ENCODE data around the gene PCDHGB1. TPM values are rescaled to one million over a fixed set of nuclear protein-coding genes. Genes with fewer than 3 reads are reported as not detected.
A peak's percentile ranks its signal among the peaks of the same experiment; 100 is the strongest.
"Not testable (repeated sequence)": the region's sequence is repeated elsewhere in the genome, so short reads cannot be mapped to it uniquely, and the experiment has no call there.

The PCDHGB1 gene
- total RNA-seq, 1 donor from 2014 or later, result 8.7 TPM

DNA sequence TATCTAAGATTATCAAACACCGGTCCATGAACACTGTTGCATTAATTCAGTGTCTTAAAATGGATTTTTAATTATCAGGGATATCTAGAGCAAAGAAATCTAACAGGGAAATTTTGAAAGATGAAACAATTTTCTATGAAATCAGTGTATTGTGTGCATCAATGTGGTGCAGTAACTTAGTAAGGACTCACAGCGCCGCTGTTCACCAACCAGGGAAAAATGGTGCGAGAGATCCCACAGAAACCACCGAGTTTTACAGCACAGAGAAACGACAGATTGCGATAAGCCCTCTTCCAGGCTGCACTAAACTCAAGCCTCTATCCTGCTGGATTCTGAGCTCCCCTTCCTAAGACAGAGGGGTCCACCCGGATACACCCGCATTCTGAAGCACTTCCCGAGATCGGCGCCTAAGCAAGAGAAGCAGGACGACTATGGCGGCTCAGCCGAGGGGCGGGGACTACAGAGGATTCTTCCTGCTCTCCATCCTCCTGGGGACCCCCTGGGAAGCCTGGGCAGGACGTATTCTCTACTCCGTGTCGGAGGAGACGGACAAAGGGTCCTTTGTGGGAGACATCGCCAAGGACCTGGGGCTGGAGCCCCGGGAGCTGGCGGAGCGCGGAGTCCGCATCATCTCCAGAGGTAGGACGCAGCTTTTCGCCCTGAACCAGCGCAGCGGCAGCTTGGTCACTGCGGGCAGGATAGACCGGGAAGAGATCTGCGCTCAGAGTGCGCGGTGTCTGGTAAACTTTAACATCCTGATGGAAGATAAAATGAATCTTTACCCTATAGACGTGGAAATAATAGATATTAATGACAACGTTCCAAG is 32.8 kb downstream of the PCDHGB1 start, which contains the start of gene PCDHGA7:
Gene PCDHGA7, plus strand, starts transcription at position 274 of the 826 bp plus-strand sequence. Its CDS starts 158 bp downstream, at position 432.
- DNase-seq (ENCODE audit: low read depth), result no peak

DNA sequence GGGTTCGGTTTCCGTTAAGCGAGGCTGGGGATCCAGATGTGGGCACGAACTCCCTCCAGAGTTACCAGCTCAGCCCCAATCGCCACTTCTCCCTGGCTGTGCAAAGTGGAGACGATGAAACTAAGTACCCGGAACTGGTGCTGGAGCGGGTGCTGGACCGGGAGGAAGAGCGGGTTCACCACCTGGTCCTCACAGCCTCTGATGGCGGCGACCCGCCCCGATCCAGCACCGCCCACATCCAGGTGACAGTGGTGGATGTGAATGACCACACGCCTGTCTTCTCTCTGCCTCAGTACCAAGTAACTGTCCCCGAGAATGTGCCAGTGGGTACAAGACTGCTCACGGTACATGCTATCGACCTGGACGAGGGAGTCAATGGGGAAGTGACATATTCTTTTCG is 33.4 kb downstream of the PCDHGB1 start:
- DNase-seq (ENCODE audit: low read depth), result no peak

DNA sequence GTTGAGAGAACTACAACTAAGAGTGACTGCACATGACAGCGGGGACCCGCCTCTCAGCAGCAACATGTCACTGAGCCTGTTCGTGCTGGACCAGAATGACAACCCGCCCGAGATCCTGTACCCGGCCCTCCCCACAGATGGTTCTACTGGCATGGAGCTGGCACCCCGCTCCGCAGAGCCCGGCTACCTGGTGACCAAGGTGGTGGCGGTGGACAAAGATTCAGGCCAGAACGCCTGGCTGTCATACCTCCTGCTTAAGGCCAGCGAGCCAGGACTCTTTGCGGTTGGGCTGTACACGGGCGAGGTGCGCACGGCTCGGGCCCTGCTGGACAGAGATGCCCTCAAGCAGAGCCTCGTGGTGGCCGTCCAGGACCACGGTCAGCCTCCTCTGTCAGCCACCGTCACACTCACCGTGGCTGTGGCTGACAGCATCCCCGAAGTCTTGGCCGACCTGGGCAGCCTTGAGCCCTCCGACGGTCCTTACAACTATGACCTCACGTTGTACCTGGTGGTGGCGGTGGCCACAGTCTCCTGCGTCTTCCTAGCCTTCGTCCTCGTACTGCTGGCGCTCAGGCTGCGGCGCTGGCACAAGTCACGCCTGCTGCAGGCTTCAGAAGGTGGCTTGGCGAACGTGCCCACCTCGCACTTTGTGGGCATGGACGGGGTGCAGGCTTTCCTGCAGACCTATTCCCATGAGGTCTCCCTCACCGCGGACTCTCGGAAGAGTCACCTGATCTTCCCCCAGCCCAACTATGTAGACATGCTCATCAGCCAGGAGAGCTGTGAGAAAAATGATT is 34.8 kb downstream of the PCDHGB1 start:
- DNase-seq (ENCODE audit: low read depth), result no peak

DNA sequence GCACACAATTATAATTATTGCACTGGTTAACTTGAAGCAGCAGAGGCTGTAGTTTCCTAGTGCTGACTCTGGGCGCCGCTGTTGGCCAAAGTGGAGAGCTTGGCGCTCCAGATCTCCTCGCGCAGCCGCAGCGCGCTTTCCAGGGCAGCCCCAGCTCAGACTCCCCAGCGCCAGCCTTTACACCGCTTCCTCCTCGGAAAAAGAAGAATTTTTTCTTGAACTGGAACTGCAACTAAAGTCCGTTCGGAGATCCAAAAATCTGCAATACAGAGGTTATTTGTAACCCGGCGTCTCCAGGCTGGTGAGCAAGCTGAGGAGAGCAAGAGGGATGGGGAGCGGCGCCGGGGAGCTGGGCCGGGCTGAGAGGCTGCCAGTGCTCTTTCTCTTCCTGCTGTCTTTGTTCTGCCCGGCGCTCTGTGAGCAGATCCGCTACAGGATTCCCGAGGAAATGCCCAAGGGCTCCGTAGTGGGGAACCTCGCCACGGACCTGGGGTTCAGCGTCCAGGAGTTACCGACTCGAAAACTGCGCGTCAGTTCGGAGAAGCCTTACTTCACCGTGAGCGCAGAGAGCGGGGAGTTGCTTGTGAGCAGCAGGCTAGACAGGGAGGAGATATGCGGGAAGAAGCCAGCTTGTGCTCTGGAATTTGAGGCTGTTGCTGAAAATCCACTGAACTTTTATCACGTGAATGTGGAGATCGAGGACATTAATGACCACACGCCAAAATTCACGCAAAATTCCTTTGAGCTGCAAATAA is 37.8 kb downstream of the PCDHGB1 start, which contains the start of gene PCDHGB4:
Gene PCDHGB4, plus strand, starts transcription at position 142 of the 755 bp plus-strand sequence. Its CDS starts 187 bp downstream, at position 329.
- not testable (repeated sequence) for DNase-seq (ENCODE audit: low read depth)

DNA sequence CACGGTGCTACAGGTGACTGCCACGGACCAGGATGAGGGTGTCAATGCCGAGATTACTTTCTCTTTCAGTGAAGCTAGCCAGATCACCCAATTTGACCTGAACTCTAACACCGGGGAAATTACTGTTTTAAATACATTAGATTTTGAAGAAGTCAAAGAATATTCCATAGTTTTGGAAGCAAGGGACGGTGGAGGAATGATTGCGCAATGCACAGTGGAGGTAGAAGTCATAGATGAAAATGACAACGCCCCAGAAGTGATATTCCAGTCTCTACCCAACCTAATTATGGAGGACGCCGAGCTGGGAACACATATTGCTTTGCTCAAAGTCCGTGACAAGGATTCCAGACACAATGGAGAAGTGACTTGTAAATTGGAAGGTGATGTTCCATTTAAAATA is 38.8 kb downstream of the PCDHGB1 start:
- DNase-seq (ENCODE audit: low read depth), result no peak

DNA sequence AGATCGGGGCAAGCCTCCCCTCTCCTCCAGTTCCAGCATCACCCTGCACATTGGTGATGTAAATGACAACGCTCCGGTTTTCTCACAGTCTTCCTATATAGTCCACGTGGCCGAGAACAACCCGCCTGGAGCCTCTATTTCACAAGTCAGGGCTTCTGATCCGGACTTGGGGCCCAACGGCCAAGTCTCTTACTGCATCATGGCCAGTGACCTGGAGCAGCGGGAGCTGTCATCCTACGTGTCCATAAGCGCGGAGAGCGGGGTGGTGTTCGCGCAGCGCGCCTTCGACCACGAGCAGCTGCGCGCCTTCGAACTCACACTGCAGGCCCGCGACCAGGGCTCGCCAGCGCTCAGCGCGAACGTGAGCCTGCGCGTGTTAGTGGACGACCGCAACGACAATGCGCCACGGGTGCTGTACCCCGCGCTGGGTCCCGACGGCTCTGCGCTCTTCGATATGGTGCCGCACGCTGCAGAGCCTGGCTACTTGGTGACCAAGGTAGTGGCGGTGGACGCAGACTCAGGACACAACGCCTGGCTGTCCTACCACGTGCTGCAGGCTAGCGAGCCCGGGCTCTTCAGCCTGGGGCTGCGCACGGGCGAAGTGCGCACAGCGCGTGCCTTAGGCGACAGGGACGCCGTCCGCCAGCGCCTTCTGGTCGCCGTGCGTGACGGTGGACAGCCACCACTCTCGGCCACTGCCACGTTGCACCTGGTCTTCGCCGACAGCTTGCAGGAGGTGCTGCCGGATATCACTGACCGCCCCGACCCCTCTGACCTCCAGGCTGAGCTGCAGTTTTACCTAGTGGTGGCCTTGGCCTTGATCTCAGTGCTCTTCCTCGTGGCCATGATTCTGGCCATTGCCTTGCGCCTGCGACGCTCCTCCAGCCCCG is 39.5 kb downstream of the PCDHGB1 start:
- no peak for DNase-seq (ENCODE audit: low read depth)

DNA sequence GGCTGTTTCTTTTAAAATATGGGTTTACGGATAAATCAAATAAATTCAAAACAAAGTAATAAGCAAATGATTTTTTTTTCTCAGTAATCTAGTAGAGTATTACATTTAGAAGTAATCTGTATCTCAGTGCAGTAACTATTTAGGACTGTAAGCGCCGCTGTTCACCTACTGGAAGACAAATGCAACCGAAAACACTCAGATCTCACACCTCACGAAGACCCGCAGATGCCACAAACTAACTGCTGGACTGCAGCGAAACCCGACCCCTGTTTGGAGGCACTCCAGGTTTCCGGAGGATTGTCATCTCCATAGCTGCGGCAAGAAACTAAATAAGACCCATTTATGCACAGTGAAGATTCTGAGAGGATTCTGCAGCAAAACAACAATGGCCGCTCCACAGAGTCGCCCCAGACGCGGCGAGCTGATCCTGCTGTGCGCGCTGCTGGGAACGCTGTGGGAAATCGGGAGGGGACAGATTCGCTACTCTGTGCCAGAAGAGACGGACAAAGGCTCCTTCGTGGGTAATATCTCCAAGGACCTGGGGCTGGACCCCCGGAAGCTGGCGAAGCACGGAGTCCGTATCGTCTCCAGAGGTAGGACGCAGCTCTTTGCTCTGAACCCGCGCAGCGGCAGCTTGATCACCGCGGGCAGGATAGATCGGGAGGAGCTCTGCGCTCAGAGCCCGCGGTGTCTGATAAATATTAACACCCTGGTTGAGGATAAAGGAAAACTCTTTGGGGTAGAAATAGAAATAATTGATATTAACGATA is 42.7 kb downstream of the PCDHGB1 start, which contains the start of gene PCDHGA8:
Gene PCDHGA8, plus strand, starts transcription at position 205 of the 770 bp plus-strand sequence. Its CDS starts 181 bp downstream, at position 386.
- DNase-seq (ENCODE audit: low read depth), result peak; percentile 14

DNA sequence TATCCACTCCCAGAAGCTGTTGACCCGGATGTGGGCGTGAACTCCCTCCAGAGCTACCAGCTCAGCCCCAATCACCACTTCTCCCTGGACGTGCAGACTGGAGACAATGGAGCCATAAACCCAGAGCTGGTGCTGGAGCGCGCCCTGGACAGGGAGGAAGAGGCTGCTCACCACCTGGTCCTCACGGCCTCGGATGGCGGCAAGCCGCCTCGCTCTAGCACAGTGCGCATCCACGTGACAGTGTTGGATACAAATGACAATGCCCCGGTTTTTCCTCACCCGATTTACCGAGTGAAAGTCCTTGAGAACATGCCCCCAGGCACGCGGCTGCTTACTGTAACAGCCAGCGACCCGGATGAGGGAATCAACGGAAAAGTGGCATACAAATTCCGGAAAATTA is 43.4 kb downstream of the PCDHGB1 start:
- no peak for DNase-seq (ENCODE audit: low read depth)

DNA sequence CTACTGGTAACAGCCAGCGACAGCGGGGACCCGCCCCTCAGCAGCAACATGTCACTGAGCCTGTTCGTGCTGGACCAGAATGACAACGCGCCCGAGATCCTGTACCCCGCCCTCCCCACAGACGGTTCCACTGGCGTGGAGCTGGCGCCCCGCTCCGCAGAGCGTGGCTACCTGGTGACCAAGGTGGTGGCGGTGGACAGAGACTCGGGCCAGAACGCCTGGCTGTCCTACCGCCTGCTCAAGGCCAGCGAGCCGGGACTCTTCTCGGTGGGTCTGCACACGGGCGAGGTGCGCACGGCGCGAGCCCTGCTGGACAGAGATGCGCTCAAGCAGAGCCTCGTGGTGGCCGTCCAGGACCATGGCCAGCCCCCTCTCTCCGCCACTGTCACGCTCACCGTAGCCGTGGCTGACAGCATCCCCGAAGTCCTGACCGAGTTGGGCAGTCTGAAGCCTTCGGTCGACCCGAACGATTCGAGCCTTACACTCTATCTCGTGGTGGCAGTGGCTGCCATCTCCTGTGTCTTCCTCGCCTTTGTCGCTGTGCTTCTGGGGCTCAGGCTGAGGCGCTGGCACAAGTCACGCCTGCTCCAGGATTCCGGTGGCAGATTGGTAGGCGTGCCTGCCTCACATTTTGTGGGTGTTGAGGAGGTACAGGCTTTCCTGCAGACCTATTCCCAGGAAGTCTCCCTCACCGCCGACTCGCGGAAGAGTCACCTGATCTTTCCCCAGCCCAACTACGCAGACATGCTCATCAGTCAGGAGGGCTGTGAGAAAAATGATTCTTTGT is 44.7 kb downstream of the PCDHGB1 start:
- DNase-seq (ENCODE audit: low read depth), result not testable (repeated sequence)

DNA sequence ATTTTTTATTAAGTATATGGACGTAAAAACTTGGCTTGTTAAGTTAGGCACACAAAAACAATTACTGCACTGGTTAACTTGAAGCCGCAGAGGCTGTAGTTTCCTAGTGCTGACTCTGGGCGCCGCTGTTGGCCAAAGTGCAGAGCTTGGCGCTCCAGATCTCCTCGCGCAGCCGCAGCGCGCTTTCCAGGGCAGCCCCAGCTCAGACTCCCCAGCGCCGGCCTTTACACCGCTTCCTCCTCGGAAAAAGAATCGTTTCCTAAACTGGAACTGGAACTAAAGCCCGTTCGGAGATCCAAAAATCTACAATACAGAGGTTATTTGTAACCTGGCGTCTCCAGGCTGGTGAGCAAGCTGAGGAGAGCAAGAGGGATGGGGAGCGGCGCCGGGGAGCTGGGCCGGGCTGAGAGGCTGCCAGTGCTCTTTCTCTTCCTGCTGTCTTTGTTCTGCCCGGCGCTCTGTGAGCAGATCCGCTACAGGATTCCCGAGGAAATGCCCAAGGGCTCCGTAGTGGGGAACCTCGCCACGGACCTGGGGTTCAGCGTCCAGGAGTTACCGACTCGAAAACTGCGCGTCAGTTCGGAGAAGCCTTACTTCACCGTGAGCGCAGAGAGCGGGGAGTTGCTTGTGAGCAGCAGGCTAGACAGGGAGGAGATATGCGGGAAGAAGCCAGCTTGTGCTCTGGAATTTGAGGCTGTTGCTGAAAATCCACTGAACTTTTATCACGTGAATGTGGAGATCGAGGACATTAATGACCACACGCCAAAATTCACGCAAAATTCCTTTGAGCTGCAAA is 48.1 kb downstream of the PCDHGB1 start, which contains the start of gene PCDHGB5:
Gene PCDHGB5, plus strand, starts transcription at position 192 of the 796 bp plus-strand sequence. Its CDS starts 181 bp downstream, at position 373.
- not testable (repeated sequence) for DNase-seq (ENCODE audit: low read depth)

DNA sequence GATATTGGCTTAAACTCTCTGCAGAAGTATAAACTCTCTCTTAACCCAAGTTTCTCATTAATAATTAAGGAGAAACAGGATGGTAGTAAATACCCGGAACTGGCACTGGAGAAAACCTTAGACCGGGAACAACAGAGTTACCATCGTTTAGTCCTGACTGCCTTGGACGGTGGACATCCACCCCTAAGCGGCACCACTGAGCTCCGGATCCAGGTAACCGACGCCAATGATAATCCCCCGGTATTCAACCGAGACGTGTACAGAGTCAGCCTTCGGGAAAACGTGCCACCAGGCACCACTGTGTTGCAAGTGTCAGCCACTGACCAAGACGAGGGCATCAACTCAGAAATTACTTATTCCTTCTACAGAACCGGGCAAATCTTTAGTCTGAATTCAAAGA is 48.7 kb downstream of the PCDHGB1 start:
- DNase-seq (ENCODE audit: low read depth), result no peak

DNA sequence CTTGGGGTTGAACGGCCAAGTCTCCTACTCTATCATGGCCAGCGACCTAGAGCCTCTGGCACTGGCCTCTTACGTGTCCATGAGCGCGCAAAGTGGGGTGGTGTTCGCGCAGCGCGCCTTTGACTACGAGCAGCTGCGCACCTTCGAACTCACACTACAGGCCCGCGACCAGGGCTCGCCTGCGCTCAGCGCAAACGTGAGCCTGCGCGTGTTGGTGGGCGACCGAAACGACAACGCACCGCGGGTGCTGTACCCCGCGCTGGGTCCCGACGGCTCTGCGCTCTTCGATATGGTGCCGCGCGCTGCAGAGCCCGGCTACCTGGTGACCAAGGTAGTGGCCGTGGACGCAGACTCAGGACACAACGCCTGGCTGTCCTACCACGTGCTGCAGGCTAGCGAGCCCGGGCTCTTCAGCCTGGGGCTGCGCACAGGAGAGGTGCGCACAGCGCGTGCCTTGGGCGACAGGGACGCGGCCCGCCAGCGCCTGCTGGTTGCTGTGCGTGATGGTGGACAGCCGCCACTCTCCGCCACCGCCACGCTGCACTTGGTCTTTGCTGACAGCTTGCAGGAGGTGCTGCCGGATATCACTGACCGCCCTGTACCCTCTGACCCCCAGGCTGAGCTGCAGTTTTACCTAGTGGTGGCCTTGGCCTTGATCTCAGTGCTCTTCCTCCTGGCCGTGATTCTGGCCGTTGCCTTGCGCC is 49.8 kb downstream of the PCDHGB1 start:
- no peak for DNase-seq (ENCODE audit: low read depth)

Other genes with a start within 250 kb of the PCDHGB1 start
- 4.2 and 4.7 TPM in 2 replicates for gene PCDHB3, start 249.6 kb upstream of the PCDHGB1 start, total RNA-seq
- 6.6 and 7.1 TPM in 2 replicates for gene PCDHB4, start 228.3 kb upstream of the PCDHGB1 start, total RNA-seq
- 0.36 and 1.0 TPM in 2 replicates for gene PCDHB5, start 214.9 kb upstream of the PCDHGB1 start, total RNA-seq
- gene PCDHB6, start 200.0 kb upstream of the PCDHGB1 start, total RNA-seq, result 1.5 and 2.3 TPM in 2 replicates
- 5.1 and 6.6 TPM in 2 replicates for gene PCDHB7, start 177.5 kb upstream of the PCDHGB1 start, total RNA-seq
- gene PCDHB8, start 172.3 kb upstream of the PCDHGB1 start, total RNA-seq, result 9.5 and 10.4 TPM in 2 replicates
- 13.5 and 14.7 TPM in 2 replicates for gene PCDHB16, start 167.7 kb upstream of the PCDHGB1 start, total RNA-seq
- 6.8 TPM in 2 replicates for gene PCDHB9, start 162.9 kb upstream of the PCDHGB1 start, total RNA-seq
- 6.7 and 7.4 TPM in 2 replicates for gene PCDHB10, start 157.7 kb upstream of the PCDHGB1 start, total RNA-seq
- 3.9 and 5.3 TPM in 2 replicates for gene PCDHB11, start 150.5 kb upstream of the PCDHGB1 start, total RNA-seq
- gene PCDHB12, start 141.4 kb upstream of the PCDHGB1 start, total RNA-seq, result 5.4 and 7.2 TPM in 2 replicates
- gene PCDHB13, start 136.2 kb upstream of the PCDHGB1 start, total RNA-seq, result 5.3 and 6.4 TPM in 2 replicates
- gene PCDHB14, start 126.8 kb upstream of the PCDHGB1 start, total RNA-seq, result 6.2 and 6.9 TPM in 2 replicates
- gene PCDHB15, start 104.7 kb upstream of the PCDHGB1 start, total RNA-seq, result 3.1 and 4.6 TPM in 2 replicates
- 0.43 and 0.62 TPM in 2 replicates for gene SLC25A2, start 46.0 kb upstream of the PCDHGB1 start, total RNA-seq
- gene TAF7, start 29.3 kb upstream of the PCDHGB1 start, total RNA-seq, result 97.0 and 116 TPM in 2 replicates
- gene PCDHGA1, start 19.6 kb upstream of the PCDHGB1 start, total RNA-seq, result 5.2 and 5.9 TPM in 2 replicates
- 0.94 and 1.1 TPM in 2 replicates for gene PCDHGA2, start 11.3 kb upstream of the PCDHGB1 start, total RNA-seq
- gene PCDHGA3, start 6.3 kb upstream of the PCDHGB1 start, total RNA-seq, result 0.48 and 0.57 TPM in 2 replicates
- gene PCDHGA4, start 4.9 kb downstream of the PCDHGB1 start, total RNA-seq, result 2.9 and 3.3 TPM in 2 replicates
- 14.0 and 14.5 TPM in 2 replicates for gene PCDHGB2, start 9.9 kb downstream of the PCDHGB1 start, total RNA-seq
- gene PCDHGA5, start 14.1 kb downstream of the PCDHGB1 start, total RNA-seq, result 1.7 and 2.2 TPM in 2 replicates
- 1.8 TPM in 2 replicates for gene PCDHGB3, start 20.1 kb downstream of the PCDHGB1 start, total RNA-seq
- 0.88 and 1.8 TPM in 2 replicates for gene PCDHGA6, start 23.8 kb downstream of the PCDHGB1 start, total RNA-seq
- 1.1 and 2.3 TPM in 2 replicates for gene PCDHGA7, start 32.6 kb downstream of the PCDHGB1 start, total RNA-seq
- 1.1 and 2.2 TPM in 2 replicates for gene PCDHGB4, start 37.6 kb downstream of the PCDHGB1 start, total RNA-seq
- gene PCDHGA8, start 42.5 kb downstream of the PCDHGB1 start, total RNA-seq, result 1.6 and 2.2 TPM in 2 replicates
- 0.47 and 1.4 TPM in 2 replicates for gene PCDHGB5, start 47.8 kb downstream of the PCDHGB1 start, total RNA-seq
- 0.88 and 1.7 TPM in 2 replicates for gene PCDHGA9, start 52.7 kb downstream of the PCDHGB1 start, total RNA-seq
- 0.78 and 0.96 TPM in 2 replicates for gene PCDHGB6, start 57.9 kb downstream of the PCDHGB1 start, total RNA-seq
- 32.1 and 35.7 TPM in 2 replicates for gene PCDHGA10, start 62.9 kb downstream of the PCDHGB1 start, total RNA-seq
- gene PCDHGB7, start 67.6 kb downstream of the PCDHGB1 start, total RNA-seq, result 1.4 and 3.4 TPM in 2 replicates
- 2.0 and 2.1 TPM in 2 replicates for gene PCDHGA11, start 71.0 kb downstream of the PCDHGB1 start, total RNA-seq
- 4.3 and 4.6 TPM in 2 replicates for gene PCDHGA12, start 80.4 kb downstream of the PCDHGB1 start, total RNA-seq
- 137 and 170 TPM in 2 replicates for gene PCDHGC3, start 125.9 kb downstream of the PCDHGB1 start, total RNA-seq
- gene PCDHGC4, start 134.9 kb downstream of the PCDHGB1 start, total RNA-seq, result 2.0 and 3.6 TPM in 2 replicates
- 2.0 and 2.6 TPM in 2 replicates for gene PCDHGC5, start 139.0 kb downstream of the PCDHGB1 start, total RNA-seq

Data from myocyte (in vitro differentiated cells).